ENCODE measurements around the gene RARS1.

The RARS1 gene

DNA sequence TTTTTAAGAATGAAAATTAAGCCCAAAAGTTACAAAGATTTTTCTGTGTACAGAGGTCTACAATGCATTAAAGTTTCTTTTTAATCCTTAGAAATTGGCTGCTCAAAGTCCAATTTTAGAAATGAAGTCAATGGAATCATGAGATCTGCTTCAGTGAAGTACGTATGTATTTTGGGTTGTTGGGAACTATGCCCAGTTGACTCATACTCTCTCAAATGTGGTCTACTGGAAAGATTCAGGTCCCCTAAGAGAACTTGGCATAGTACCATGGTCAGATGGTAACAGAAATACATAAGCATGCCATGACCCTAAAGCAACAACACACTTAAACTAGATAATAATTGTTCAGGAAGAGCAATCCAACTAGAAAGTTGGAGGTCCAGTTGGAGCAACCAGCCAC is 65.9 kb downstream of the RARS1 start:
- Histone ChIP-seq H3K27ac (ENCODE audit: low read length) (no peak overlapping the region), H3K4me3 (ENCODE audit: low read length) (no peak overlapping the region), H3K36me3 (ENCODE audit: control insufficient read depth, insufficient read depth, low read length) (peaks cover 8% of the 10 kb centered on the region; the same call in 1 of the 2 replicates), H3K27me3 (ENCODE audit: control insufficient read depth, insufficient read depth, low read length) (no peaks in the 10 kb centered on the region), H3K4me1 (ENCODE audit: control insufficient read depth, insufficient read depth, low read length) (no peaks in the 10 kb centered on the region), H3K9me3 (ENCODE audit: control insufficient read depth, insufficient read depth, low read length) (no peaks in the 10 kb centered on the region)
- no peak for DNase-seq (ENCODE audit: low read depth, low spot score)
- no CpG with 5 or more reads among the region's 1 CpG for WGBS (ENCODE audit: insufficient coverage, insufficient read length)

DNA sequence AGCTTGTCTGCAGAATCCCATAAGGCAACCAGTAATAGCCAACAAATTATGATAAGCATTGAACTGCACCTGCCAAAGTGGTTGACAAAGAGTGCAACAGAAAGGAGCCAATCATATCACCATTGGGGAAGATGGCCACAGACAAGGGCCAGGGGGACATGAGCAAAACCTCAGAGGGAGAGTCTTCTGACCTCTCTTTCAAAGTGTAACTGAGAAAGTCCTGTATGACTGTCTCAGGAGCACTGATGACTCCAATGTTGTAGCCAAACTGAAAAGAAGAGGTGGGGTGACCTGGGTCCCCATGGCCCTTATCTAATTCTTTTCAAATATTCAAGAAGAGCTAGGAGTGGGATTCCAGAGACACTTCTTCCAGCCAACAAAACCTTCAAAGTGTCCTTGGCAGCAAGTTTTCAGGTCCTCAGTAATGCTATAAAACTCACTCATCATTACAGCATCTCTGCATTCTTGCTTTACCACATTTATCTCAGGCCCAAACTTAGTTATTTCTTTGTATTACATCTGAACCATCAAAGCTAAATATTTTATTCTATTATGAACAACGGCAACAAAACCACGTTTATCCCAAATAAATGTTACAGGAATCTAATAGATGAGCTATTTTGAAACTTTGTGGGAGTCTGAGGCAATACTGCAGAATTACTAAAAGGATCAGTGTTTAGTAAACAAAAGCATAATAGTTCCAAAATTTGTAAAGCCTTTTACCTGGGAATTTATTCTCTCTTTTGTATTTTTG is 67.3 kb downstream of the RARS1 start:
- Histone ChIP-seq H3K4me1 (ENCODE audit: control insufficient read depth, insufficient read depth, low read length) (no peaks in the 10 kb centered on the region), H3K9me3 (ENCODE audit: control insufficient read depth, insufficient read depth, low read length) (no peaks in the 10 kb centered on the region), H3K36me3 (ENCODE audit: control insufficient read depth, insufficient read depth, low read length) (peaks cover 13% of the 10 kb centered on the region; the same call in 1 of the 2 replicates), H3K4me3 (ENCODE audit: low read length) (no peak overlapping the region), H3K27me3 (ENCODE audit: control insufficient read depth, insufficient read depth, low read length) (no peaks in the 10 kb centered on the region), H3K27ac (ENCODE audit: low read length) (no peak overlapping the region)
- no CpG with 5 or more reads among the region's 2 CpGs for WGBS (ENCODE audit: insufficient coverage, insufficient read length)
- no peak for DNase-seq (ENCODE audit: low read depth, low spot score)

DNA sequence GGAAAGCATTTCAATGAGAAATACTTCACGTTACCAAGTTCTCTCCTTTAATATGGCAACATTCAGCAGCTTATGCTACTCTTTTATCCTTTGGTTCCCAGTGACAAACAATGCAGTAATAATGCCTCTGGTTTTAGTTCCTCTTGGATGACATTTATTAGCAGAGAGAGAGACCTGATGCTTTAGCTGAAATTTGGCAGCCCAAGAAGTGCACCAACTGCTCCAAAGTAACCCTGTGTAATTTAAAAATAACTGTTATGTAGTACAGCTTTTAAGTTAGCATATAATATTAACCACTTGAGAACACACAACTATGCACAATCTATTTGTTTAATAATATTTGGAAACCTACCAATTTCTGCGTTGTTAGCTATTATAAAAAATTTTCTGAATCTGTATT is 71.1 kb downstream of the RARS1 start:
- H3K4me1 ChIP-seq (ENCODE audit: control insufficient read depth, insufficient read depth, low read length): no peaks in the 10 kb centered on the region
- no CpG with 5 or more reads among the region's 2 CpGs for whole genome bisulfite sequencing (ENCODE audit: insufficient coverage, insufficient read length)
- H3K27me3 ChIP-seq (ENCODE audit: control insufficient read depth, insufficient read depth, low read length): no peaks in the 10 kb centered on the region
- no peak overlapping the region for H3K27ac ChIP-seq (ENCODE audit: low read length)
- no peak overlapping the region for H3K4me3 ChIP-seq (ENCODE audit: low read length)
- peaks cover 16% of the 10 kb centered on the region; the same call in 1 of the 2 replicates for H3K36me3 ChIP-seq (ENCODE audit: control insufficient read depth, insufficient read depth, low read length)
- no peak for DNase-seq (ENCODE audit: low read depth, low spot score)
- no peaks in the 10 kb centered on the region for H3K9me3 ChIP-seq (ENCODE audit: control insufficient read depth, insufficient read depth, low read length)

DNA sequence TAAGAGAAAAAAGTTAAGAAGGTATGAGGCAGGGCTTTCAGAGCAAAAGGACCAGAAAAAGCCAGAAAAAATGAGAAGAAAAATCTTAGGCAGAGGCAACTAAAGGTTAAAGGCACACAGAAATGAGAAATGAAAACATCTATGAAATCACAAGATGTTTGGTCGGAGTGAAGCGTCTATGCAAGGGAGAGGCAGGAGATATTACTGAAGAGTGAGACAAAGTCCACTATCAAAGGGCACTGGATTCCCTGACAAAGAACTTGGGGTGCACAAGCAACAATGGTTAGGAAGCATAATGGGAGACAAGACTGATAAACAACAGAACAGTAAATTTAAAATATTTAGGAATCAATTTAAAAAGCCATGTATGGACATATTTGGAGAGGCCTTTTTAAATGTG is 76.0 kb downstream of the RARS1 start:
- Histone ChIP-seq H3K9me3 (ENCODE audit: control insufficient read depth, insufficient read depth, low read length) (no peaks in the 10 kb centered on the region), H3K4me1 (ENCODE audit: control insufficient read depth, insufficient read depth, low read length) (no peaks in the 10 kb centered on the region), H3K27ac (ENCODE audit: low read length) (no peak overlapping the region), H3K27me3 (ENCODE audit: control insufficient read depth, insufficient read depth, low read length) (no peaks in the 10 kb centered on the region), H3K4me3 (ENCODE audit: low read length) (no peak overlapping the region), H3K36me3 (ENCODE audit: control insufficient read depth, insufficient read depth, low read length) (peaks cover 7% of the 10 kb centered on the region; the same call in 1 of the 2 replicates)
- no CpG with 5 or more reads among the region's 2 CpGs for WGBS (ENCODE audit: insufficient coverage, insufficient read length)
- DNase-seq (ENCODE audit: low read depth, low spot score): no peak

DNA sequence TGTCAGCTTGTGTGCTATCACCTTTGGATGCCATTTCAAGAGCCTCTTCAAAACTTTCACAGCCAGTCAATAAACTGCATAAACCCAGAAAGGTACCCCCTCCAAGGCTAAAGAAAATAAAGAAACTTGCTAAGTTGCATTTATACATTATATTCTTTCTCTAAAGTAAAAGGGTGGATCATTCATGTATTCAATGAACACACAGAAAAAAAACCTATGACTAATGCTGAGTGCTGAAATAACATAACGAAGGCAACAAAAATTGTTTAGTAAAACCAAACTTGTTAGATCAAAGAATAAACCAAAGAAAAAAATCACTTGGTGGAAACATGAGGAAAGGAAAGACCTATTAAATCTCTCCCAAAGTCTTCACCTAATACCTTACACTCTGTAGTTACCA is 77.7 kb downstream of the RARS1 start:
- H3K27ac ChIP-seq (ENCODE audit: low read length): no peak overlapping the region
- no peaks in the 10 kb centered on the region for H3K4me1 ChIP-seq (ENCODE audit: control insufficient read depth, insufficient read depth, low read length)
- no peak overlapping the region for H3K4me3 ChIP-seq (ENCODE audit: low read length)
- H3K9me3 ChIP-seq (ENCODE audit: control insufficient read depth, insufficient read depth, low read length): no peaks in the 10 kb centered on the region
- no peak for DNase-seq (ENCODE audit: low read depth, low spot score)
- H3K36me3 ChIP-seq (ENCODE audit: control insufficient read depth, insufficient read depth, low read length): peaks cover 5% of the 10 kb centered on the region; the same call in 1 of the 2 replicates
- no CpG with 5 or more reads among the region's 1 CpG for WGBS (ENCODE audit: insufficient coverage, insufficient read length)
- no peaks in the 10 kb centered on the region for H3K27me3 ChIP-seq (ENCODE audit: control insufficient read depth, insufficient read depth, low read length)

DNA sequence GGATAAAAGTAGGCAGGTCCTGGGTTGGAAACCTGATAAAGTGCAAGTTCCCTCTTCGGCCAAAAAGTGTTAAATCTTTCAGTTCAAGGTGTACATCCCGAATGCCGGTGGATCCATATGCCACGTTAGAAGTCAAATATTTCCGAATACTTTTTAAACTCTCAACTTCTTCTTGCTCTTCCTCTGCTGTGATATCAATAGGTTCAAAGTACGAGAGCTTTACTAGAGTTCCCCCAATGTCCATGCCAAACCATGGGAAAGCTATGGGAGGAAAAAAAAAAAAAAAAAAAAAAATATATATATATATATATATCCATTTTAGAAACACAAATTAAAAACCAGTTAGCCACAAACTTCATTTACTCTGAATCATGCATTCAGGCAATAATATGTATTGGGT is 82.5 kb downstream of the RARS1 start:
- no peak overlapping the region for H3K27ac ChIP-seq (ENCODE audit: low read length)
- no peaks in the 10 kb centered on the region for H3K27me3 ChIP-seq (ENCODE audit: control insufficient read depth, insufficient read depth, low read length)
- no peaks in the 10 kb centered on the region for H3K9me3 ChIP-seq (ENCODE audit: control insufficient read depth, insufficient read depth, low read length)
- peaks cover 2% of the 10 kb centered on the region; the same call in 1 of the 2 replicates for H3K36me3 ChIP-seq (ENCODE audit: control insufficient read depth, insufficient read depth, low read length)
- DNase-seq (ENCODE audit: low read depth, low spot score): no peak
- no peaks in the 10 kb centered on the region for H3K4me1 ChIP-seq (ENCODE audit: control insufficient read depth, insufficient read depth, low read length)
- no CpG with 5 or more reads among the region's 6 CpGs for WGBS (ENCODE audit: insufficient coverage, insufficient read length)
- no peak overlapping the region for H3K4me3 ChIP-seq (ENCODE audit: low read length)

Measured in iPS DF 6.9 (cell line).